AG04450 (cell line): ENCODE results near the gene TFF2. TPM values are rescaled to one million over a fixed set of nuclear protein-coding genes. Genes with fewer than 3 reads are reported as not detected.

Source experiments
- CTCF ChIA-PET: fragments of 300-600, 350-600 bp; formaldehyde crosslinking; extraction: SDS; loops from one replicate; lab custom pipeline; 2022; ENCODE audit warnings: antibody characterized with exemption, inconsistent platforms; lab: Charles Lee
- POLR2A ChIA-PET: fragments of 350-600 bp; formaldehyde crosslinking; extraction: SDS; loops from one replicate; lab custom pipeline; 2021; ENCODE audit warnings: antibody characterized with exemption, inconsistent platforms; lab: Yijun Ruan, JAX
- DNase-seq: peaks from one replicate; pipeline ENCODE4 v3.0.0-alpha.2; 2011; ENCODE audit warnings: low read depth, low spot score
- H3K27ac ChIP-seq: one replicate; pipeline ENCODE4 v1.5.1; 2012; ENCODE audit warnings: low read depth, low read length, control low read depth
- H3K27me3 ChIP-seq: one replicate; pipeline ENCODE4 v1.6.0; 2012; ENCODE audit warnings: low read length; ENCODE audit not compliant: control insufficient read depth, insufficient read depth
- H3K4me3 ChIP-seq: 2 replicates; pipeline ENCODE4 v1.5.1; 2011; ENCODE audit warnings: mild to moderate bottlenecking, low read depth, low read length, control low read depth
- H3K9me3 ChIP-seq: 2 replicates; pipeline ENCODE4 v1.5.1; 2012; ENCODE audit warnings: low read length; ENCODE audit not compliant: control insufficient read depth, insufficient read depth
- polyA plus RNA-seq: library from polyadenylated mRNA; depleted of rRNA; stranded (reverse); fragments of >200 nt; gene quantifications from 2 replicates; pipeline ENCODE4 v1.2.3, GENCODE V29; 2011
- TF ChIP-seq, protein P1 (sequence below): IDR thresholded peaks from 2 replicates; pipeline ENCODE4 v1.5.1; 2011; ENCODE audit warnings: low read depth, low read length, control low read depth, inconsistent platforms

TFF2 gene
- polyA plus RNA-seq, 1 experiment: not detected

DNA sequence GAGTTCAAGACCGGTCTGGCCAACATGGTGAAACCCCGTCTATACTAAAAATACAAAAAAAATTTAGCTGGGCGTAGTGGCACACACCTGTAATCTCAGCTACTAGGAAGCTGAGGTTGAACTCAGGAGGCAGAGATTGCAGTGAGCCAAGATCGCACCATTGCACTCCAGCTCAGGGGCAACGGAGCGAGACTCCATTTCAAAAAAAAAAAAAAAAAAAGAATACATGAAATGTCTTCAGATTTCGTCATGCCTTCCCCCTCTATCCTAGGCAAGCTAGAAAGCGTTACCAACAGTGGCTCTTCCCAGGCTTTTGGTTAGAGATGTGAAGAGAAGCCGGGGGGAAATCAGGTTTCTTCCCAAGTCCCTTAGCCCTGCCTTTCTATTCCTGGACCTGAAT lies 11.9 kb upstream of the TFF2 start:
- CTCF ChIA-PET: no interaction called here

DNA sequence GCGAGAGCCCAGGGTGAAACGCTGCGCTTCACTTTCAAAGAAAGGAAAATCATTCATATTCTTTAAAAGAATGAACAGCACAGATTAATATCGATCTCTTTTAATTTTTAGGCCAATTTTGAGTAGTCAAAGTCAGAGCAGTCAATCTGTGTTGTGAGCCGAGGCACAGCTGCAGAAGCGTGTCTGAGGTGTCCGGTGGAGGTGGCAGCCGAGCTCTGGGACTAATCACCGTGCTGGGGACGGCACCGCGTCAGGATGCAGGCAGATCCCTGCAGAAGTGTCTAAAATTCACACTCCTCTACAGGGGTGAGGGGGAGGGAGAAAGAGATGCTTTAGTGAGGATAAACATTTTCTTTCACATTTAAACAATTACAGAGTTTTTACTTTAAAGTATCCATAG lies 11.4 kb upstream of the TFF2 start:
- Histone ChIP-seq H3K4me3 (no peak overlapping the region), H3K27ac (no peak overlapping the region), H3K9me3 (no peaks in the 10 kb centered on the region; the same call in none of the 2 replicates), H3K27me3 (peaks cover 3% of the 10 kb centered on the region)
- ChIA-PET CTCF (no interaction called here), POLR2A (no interaction called here)
- TF ChIP-seq, protein P1, sequence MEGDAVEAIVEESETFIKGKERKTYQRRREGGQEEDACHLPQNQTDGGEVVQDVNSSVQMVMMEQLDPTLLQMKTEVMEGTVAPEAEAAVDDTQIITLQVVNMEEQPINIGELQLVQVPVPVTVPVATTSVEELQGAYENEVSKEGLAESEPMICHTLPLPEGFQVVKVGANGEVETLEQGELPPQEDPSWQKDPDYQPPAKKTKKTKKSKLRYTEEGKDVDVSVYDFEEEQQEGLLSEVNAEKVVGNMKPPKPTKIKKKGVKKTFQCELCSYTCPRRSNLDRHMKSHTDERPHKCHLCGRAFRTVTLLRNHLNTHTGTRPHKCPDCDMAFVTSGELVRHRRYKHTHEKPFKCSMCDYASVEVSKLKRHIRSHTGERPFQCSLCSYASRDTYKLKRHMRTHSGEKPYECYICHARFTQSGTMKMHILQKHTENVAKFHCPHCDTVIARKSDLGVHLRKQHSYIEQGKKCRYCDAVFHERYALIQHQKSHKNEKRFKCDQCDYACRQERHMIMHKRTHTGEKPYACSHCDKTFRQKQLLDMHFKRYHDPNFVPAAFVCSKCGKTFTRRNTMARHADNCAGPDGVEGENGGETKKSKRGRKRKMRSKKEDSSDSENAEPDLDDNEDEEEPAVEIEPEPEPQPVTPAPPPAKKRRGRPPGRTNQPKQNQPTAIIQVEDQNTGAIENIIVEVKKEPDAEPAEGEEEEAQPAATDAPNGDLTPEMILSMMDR: no peak
- no peak for DNase-seq

More for the DNA sequence above, 11.9 kb upstream of the TFF2 start:
- H3K4me3 ChIP-seq: no peak overlapping the region
- peaks cover 3% of the 10 kb centered on the region for H3K27me3 ChIP-seq
- TF ChIP-seq, protein P1: no peak
- no peak overlapping the region for H3K27ac ChIP-seq
- no peak for DNase-seq
- no peaks in the 10 kb centered on the region; the same call in none of the 2 replicates for H3K9me3 ChIP-seq
- POLR2A ChIA-PET: no interaction called here

DNA sequence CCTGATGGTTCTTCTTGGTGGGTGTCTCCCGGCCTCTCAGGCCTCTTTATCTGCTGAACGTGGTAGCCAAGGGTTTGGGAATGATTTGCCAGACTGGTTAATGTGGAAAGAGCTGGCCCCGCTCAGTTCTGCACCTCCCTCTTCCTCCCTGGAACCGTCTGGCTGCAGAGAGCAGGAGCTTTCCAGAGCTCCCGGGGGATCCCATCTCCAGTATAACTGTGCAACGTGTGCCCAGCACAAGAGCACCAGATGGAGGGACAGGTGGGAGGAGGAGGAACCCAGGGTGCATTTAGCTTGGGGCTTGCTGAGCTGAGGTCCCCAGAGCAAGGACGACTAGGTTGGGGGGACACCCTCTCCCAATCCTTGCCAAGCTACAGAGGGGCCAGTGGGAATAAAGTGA lies 10.5 kb upstream of the TFF2 start:
- ChIA-PET CTCF (no interaction called here), POLR2A (no interaction called here)
- no peak for DNase-seq
- Histone ChIP-seq H3K27ac (no peak overlapping the region), H3K27me3 (peaks cover 3% of the 10 kb centered on the region), H3K4me3 (no peak overlapping the region), H3K9me3 (no peaks in the 10 kb centered on the region; the same call in none of the 2 replicates)
- TF ChIP-seq, protein P1: no peak

DNA sequence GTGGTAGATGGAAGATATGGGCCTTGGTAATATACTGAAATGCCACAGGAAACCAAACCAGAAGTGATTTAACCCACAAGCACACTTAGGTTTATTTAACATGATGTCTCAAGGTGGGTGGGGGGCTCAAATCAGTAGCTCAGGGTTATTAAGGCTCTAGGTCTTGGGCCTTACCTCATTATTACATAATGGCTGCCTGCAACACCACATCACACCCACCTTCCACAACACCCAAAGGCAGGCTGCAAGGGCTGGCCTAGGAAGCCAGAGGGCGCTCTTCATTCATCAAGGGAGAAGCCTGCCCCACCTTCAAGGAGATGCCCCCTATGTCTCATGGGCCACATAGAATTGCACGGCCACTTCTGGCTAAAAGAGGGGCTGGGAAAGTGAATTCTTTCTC lies 9.5 kb upstream of the TFF2 start:
- POLR2A ChIA-PET: no interaction called here

DNA sequence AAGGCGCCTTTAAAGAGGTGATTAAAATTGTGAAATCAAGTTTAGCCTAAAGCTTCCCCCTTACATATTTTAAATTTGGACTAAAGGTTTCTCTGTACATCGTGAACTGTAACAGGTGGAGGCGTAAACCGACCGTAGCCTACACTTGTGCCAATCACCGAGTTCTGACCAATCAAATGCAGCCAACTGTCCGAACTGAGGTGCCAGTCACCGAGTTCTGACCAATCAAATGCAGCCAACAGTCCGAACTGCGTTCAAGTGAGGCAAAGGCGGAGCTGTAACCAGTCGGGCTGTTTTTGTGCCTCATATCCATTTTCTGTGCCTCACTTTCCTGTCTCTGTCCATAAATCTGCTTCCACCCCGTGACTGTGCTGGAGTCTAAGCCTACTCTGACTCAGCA lies 8.1 kb upstream of the TFF2 start:
- ChIA-PET POLR2A (no interaction called here), CTCF (no interaction called here)
- TF ChIP-seq, protein P1: no peak
- peaks cover 3% of the 10 kb centered on the region for H3K27me3 ChIP-seq
- H3K4me3 ChIP-seq: no peak overlapping the region
- DNase-seq: no peak
- H3K9me3 ChIP-seq: no peaks in the 10 kb centered on the region; the same call in 1 of the 2 replicates
- no peak overlapping the region for H3K27ac ChIP-seq

More for the DNA sequence above, 9.5 kb upstream of the TFF2 start:
- CTCF ChIA-PET: no interaction called here
- H3K9me3 ChIP-seq: no peaks in the 10 kb centered on the region; the same call in none of the 2 replicates
- H3K27me3 ChIP-seq: peaks cover 3% of the 10 kb centered on the region
- H3K27ac ChIP-seq: no peak overlapping the region
- TF ChIP-seq, protein P1: no peak
- H3K4me3 ChIP-seq: no peak overlapping the region
- DNase-seq: no peak
